WTC11 (cell line): ENCODE results near the gene CDIPT. TPM values are rescaled to one million over a fixed set of nuclear protein-coding genes. Genes with fewer than 3 reads are reported as not detected.

ENCODE experiments used
- AR ChIP-seq: fragments of 250-450 bp; sonication (Bioruptor Pico); IDR thresholded peaks from 2 replicates; pipeline ENCODE4 v1.9.0; 2021; ENCODE audit warnings: mild to moderate bottlenecking
- CBFB ChIP-seq: sonication (generic); formaldehyde crosslinking; IDR thresholded peaks from 2 replicates; pipeline ENCODE4 v1.8.1; 2022; ENCODE audit warnings: mild to moderate bottlenecking, low read depth, missing genetic modification reagents
- E2F4 ChIP-seq: sonication (generic); formaldehyde crosslinking; IDR thresholded peaks from 2 replicates; pipeline ENCODE4 v1.8.1; 2022; ENCODE audit warnings: low read depth, mild to moderate bottlenecking, moderate library complexity, missing genetic modification reagents, borderline replicate concordance
- ESRRA ChIP-seq: sonication (generic); formaldehyde crosslinking; IDR thresholded peaks from 2 replicates; pipeline ENCODE4 v1.8.1; 2022; ENCODE audit warnings: mild to moderate bottlenecking, missing genetic modification reagents, borderline replicate concordance
- FOXJ3 ChIP-seq: sonication (generic); formaldehyde crosslinking; IDR thresholded peaks from 2 replicates; pipeline ENCODE4 v1.9.0; 2021; ENCODE audit warnings: missing genetic modification reagents, mild to moderate bottlenecking, borderline replicate concordance
- FOXK1 ChIP-seq: sonication (generic); formaldehyde crosslinking; IDR thresholded peaks from 2 replicates; pipeline ENCODE4 v1.8.0; 2022; ENCODE audit warnings: mild to moderate bottlenecking, moderate library complexity, missing genetic modification reagents
- FOXP1 ChIP-seq: sonication (generic); formaldehyde crosslinking; IDR thresholded peaks from 2 replicates; pipeline ENCODE4 v1.8.0; 2022; ENCODE audit warnings: missing genetic modification reagents, mild to moderate bottlenecking, moderate library complexity, borderline replicate concordance
- FOXP4 ChIP-seq: sonication (generic); formaldehyde crosslinking; IDR thresholded peaks from 2 replicates; pipeline ENCODE4 v1.8.0; 2022; ENCODE audit warnings: mild to moderate bottlenecking, missing genetic modification reagents
- GTF2I ChIP-seq: fragments of 250-450 bp; sonication (Bioruptor Pico); conservative IDR thresholded peaks from 2 replicates; pipeline ENCODE4 v1.4.0; 2021; ENCODE audit warnings: mild to moderate bottlenecking
- MXD4 ChIP-seq: fragments of 250-450 bp; sonication (Bioruptor Pico); IDR thresholded peaks from 2 replicates; pipeline ENCODE4 v1.8.0; 2021; ENCODE audit warnings: mild to moderate bottlenecking, moderate library complexity, borderline replicate concordance
- NFATC4 ChIP-seq: fragments of 250-450 bp; sonication (Bioruptor Pico); IDR thresholded peaks from 2 replicates; pipeline ENCODE4 v1.9.0; 2021; ENCODE audit warnings: mild to moderate bottlenecking
- NR1H2 ChIP-seq: sonication (generic); formaldehyde crosslinking; IDR thresholded peaks from 2 replicates; pipeline ENCODE4 v1.9.0; 2021; ENCODE audit warnings: mild to moderate bottlenecking, moderate library complexity, missing genetic modification reagents
- NR3C1 ChIP-seq: sonication (generic); formaldehyde crosslinking; conservative IDR thresholded peaks from 2 replicates; pipeline ENCODE4 v1.8.1; 2023; ENCODE audit warnings: low read depth, mild to moderate bottlenecking, missing genetic modification reagents
- OVOL2 ChIP-seq: fragments of 250-450 bp; sonication (Bioruptor Pico); IDR thresholded peaks from 2 replicates; pipeline ENCODE4 v1.9.0; 2021; ENCODE audit warnings: mild to moderate bottlenecking, borderline replicate concordance
- PRRX2 ChIP-seq: fragments of 250-450 bp; sonication (Bioruptor Pico); IDR thresholded peaks from 2 replicates; pipeline ENCODE4 v1.8.0; 2021; ENCODE audit warnings: mild to moderate bottlenecking
- RELA ChIP-seq: sonication (generic); formaldehyde crosslinking; IDR thresholded peaks from 2 replicates; pipeline ENCODE4 v1.8.1; 2022; ENCODE audit warnings: missing genetic modification reagents, mild to moderate bottlenecking, borderline replicate concordance
- SMAD3 ChIP-seq: sonication (generic); formaldehyde crosslinking; IDR thresholded peaks from 2 replicates; pipeline ENCODE4 v1.8.0; 2022; ENCODE audit warnings: missing genetic modification reagents, mild to moderate bottlenecking, borderline replicate concordance
- TCF7 ChIP-seq: sonication (generic); formaldehyde crosslinking; IDR thresholded peaks from 2 replicates; pipeline ENCODE4 v1.8.0; 2022; ENCODE audit warnings: mild to moderate bottlenecking, low read depth, missing genetic modification reagents, moderate library complexity
- ZNF138 ChIP-seq: sonication (generic); formaldehyde crosslinking; conservative IDR thresholded peaks from 2 replicates; pipeline ENCODE4 v1.8.1; 2022; ENCODE audit warnings: mild to moderate bottlenecking, moderate library complexity, missing genetic modification reagents
- ZNF232 ChIP-seq: sonication (generic); formaldehyde crosslinking; IDR thresholded peaks from 2 replicates; pipeline ENCODE4 v1.8.0; 2022; ENCODE audit warnings: mild to moderate bottlenecking, missing genetic modification reagents
- total RNA-seq: library from RNA; stranded (reverse); gene quantifications from 3 replicates; pipeline ENCODE4 v1.2.3, GENCODE V29; 2021
- TF ChIP-seq, protein P1 (sequence below): sonication (generic); formaldehyde crosslinking; IDR thresholded peaks from 2 replicates; pipeline ENCODE4 v1.8.1; 2023; ENCODE audit warnings: mild to moderate bottlenecking, missing genetic modification reagents, moderate library complexity
- TF ChIP-seq, protein P2 (sequence below): fragments of 250-450 bp; sonication (Bioruptor Pico); IDR thresholded peaks from 2 replicates; pipeline ENCODE4 v1.9.0; 2021; ENCODE audit warnings: moderate library complexity, mild to moderate bottlenecking, inconsistent platforms, borderline replicate concordance
- TF ChIP-seq, protein P3 (sequence below): fragments of 250-450 bp; sonication (Bioruptor Pico); IDR thresholded peaks from 2 replicates; pipeline ENCODE4 v2.1.2; 2022; ENCODE audit warnings: mild to moderate bottlenecking, moderate library complexity
- TF ChIP-seq, protein P4 (sequence below): sonication (generic); formaldehyde crosslinking; IDR thresholded peaks from 2 replicates; pipeline ENCODE4 v1.8.0; 2023; ENCODE audit warnings: mild to moderate bottlenecking, missing genetic modification reagents

CDIPT gene
- total RNA-seq, 1 experiment from 2014 or later = 71.7 TPM

DNA sequence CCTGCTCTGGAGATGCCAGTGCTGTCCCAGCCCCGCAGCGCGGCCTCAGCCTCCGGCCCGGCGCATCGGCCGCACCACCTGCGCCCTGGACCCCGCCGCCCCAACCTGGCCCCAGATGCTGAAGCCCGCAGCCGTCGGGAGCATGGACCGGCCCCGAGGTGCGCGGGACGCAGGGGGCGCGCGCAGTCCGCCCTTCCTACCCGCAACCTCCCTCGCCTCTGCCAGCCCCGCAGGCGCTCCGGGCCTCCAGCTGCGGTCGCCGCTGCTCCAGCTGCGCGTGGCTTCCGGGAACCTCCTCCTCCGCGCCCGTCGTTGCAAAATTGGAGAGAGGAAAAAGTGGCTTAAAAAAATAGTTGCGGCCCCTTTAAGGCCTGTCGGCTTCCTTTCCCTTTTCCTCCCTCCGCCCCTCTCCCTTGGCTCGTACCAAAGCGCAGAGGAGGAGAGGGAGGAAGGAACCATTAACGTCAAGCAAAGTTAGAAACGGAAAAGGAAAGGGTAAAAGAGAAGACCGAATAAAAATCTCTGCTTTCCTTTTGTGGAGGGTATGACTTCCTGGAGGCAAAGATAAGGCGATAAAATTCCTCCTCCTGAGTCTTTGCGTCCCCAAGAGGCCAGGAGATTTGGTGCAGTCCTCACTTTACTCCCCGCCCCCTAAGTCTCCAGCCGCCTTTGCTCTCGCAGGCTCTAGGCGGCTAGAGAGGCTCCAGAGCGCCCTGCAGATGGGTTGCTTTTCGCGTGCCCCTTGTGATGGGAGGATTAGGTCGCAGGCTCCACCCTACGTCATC is at the start of gene CDIPT (continued):
- TF ChIP-seq, protein P1, sequence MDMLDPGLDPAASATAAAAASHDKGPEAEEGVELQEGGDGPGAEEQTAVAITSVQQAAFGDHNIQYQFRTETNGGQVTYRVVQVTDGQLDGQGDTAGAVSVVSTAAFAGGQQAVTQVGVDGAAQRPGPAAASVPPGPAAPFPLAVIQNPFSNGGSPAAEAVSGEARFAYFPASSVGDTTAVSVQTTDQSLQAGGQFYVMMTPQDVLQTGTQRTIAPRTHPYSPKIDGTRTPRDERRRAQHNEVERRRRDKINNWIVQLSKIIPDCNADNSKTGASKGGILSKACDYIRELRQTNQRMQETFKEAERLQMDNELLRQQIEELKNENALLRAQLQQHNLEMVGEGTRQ (CRISPR knock-in tag) = 0 out of 2 replicates have a peak, but pooled peaks have one; percentile 25
- no peak for TF ChIP-seq SMAD3 (CRISPR knock-in tag)
- TF ChIP-seq, protein P2, sequence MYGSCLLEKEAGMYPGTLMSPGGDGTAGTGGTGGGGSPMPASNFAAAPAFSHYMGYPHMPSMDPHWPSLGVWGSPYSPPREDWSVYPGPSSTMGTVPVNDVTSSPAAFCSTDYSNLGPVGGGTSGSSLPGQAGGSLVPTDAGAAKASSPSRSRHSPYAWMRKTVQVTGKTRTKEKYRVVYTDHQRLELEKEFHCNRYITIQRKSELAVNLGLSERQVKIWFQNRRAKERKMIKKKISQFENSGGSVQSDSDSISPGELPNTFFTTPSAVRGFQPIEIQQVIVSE (CRISPR knock-in tag) = no peak
- TF ChIP-seq PRRX2 (CRISPR knock-in tag) = no peak
- no peak for TF ChIP-seq ZNF138
- TF ChIP-seq NR3C1 (CRISPR knock-in tag) = no peak
- TF ChIP-seq TCF7 (CRISPR knock-in tag) = no peak
- TF ChIP-seq, protein P3, sequence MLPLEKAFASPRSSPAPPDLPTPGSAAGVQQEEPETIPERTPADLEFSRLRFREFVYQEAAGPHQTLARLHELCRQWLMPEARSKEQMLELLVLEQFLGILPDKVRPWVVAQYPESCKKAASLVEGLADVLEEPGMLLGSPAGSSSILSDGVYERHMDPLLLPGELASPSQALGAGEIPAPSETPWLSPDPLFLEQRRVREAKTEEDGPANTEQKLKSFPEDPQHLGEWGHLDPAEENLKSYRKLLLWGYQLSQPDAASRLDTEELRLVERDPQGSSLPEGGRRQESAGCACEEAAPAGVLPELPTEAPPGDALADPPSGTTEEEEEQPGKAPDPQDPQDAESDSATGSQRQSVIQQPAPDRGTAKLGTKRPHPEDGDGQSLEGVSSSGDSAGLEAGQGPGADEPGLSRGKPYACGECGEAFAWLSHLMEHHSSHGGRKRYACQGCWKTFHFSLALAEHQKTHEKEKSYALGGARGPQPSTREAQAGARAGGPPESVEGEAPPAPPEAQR = no peak
- TF ChIP-seq GTF2I = no peak
- no peak for TF ChIP-seq OVOL2 (CRISPR knock-in tag)
- no peak for TF ChIP-seq AR (CRISPR knock-in tag)
- 0 out of 2 replicates have a peak, but pooled peaks have one; percentile 41 for TF ChIP-seq FOXK1
- TF ChIP-seq FOXP4 = no peak
- 0 out of 2 replicates have a peak, but pooled peaks have one; percentile 40 for TF ChIP-seq RELA (CRISPR knock-in tag)
- TF ChIP-seq NFATC4 (CRISPR knock-in tag) = no peak
- TF ChIP-seq FOXP1 = peak; percentile 66; the same call in 1 of the 2 replicates
- TF ChIP-seq NR1H2 (CRISPR knock-in tag) = no peak
- no peak for TF ChIP-seq ZNF232
- no peak for TF ChIP-seq FOXJ3 (CRISPR knock-in tag)
- TF ChIP-seq E2F4 (CRISPR knock-in tag) = no peak
- no peak for TF ChIP-seq ESRRA
- TF ChIP-seq CBFB = peak; percentile 62; the same call in 1 of the 2 replicates
- TF ChIP-seq, protein P4, sequence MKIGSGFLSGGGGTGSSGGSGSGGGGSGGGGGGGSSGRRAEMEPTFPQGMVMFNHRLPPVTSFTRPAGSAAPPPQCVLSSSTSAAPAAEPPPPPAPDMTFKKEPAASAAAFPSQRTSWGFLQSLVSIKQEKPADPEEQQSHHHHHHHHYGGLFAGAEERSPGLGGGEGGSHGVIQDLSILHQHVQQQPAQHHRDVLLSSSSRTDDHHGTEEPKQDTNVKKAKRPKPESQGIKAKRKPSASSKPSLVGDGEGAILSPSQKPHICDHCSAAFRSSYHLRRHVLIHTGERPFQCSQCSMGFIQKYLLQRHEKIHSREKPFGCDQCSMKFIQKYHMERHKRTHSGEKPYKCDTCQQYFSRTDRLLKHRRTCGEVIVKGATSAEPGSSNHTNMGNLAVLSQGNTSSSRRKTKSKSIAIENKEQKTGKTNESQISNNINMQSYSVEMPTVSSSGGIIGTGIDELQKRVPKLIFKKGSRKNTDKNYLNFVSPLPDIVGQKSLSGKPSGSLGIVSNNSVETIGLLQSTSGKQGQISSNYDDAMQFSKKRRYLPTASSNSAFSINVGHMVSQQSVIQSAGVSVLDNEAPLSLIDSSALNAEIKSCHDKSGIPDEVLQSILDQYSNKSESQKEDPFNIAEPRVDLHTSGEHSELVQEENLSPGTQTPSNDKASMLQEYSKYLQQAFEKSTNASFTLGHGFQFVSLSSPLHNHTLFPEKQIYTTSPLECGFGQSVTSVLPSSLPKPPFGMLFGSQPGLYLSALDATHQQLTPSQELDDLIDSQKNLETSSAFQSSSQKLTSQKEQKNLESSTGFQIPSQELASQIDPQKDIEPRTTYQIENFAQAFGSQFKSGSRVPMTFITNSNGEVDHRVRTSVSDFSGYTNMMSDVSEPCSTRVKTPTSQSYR (CRISPR knock-in tag) = no peak
- TF ChIP-seq MXD4 (CRISPR knock-in tag) = no peak
